Medulla oblongata (tissue), 1 donor: ENCODE measurements around the gene MME.
"Not testable (repeated sequence)": the region's sequence is repeated elsewhere in the genome, so short reads cannot be mapped to it uniquely, and the experiment has no call there.

Experiments used
- DNase-seq: peaks from one replicate; pipeline ENCODE4 v3.0.0-alpha.2; 2015; ENCODE audit errors: extremely low spot score

MME gene

DNA sequence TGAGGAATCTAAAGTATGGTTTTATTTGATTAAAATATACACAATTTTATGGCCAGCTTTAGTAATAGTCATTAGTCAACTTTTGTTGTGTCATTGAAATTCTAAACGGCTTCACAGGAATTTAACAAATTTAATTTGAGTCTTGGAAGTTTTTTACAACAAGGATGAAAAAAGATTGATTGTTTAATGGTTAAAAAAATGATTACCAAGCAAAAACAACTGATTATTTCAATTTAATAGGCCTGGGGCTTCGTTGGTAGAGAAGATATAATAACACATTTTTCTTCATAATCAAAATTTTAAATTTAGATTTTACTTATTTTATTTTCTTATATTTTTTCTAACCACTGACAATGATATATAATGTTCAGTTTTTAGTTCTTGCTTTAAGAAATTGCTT is 4.4 kb downstream of the MME start:
- DNase-seq: no peak

DNA sequence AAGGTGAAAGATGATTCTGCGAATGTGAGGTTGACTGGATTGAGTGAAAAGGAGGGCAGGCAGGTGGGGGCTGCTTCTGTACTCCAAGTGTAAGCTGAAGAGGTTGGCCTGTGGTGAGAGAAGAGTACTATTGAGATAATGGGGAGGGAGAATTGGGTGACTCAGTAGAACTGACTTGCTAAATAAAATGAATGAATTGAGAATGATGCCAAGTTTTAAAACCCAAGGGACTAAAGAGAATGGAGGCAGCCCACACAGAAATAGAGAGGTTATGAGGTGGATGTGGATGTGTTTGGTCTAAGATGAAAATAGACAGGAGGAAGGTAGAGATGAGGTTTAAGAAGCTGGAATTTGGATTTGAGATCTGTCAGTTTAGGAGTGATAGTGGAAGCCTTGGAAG is 5.9 kb downstream of the MME start:
- no peak for DNase-seq

DNA sequence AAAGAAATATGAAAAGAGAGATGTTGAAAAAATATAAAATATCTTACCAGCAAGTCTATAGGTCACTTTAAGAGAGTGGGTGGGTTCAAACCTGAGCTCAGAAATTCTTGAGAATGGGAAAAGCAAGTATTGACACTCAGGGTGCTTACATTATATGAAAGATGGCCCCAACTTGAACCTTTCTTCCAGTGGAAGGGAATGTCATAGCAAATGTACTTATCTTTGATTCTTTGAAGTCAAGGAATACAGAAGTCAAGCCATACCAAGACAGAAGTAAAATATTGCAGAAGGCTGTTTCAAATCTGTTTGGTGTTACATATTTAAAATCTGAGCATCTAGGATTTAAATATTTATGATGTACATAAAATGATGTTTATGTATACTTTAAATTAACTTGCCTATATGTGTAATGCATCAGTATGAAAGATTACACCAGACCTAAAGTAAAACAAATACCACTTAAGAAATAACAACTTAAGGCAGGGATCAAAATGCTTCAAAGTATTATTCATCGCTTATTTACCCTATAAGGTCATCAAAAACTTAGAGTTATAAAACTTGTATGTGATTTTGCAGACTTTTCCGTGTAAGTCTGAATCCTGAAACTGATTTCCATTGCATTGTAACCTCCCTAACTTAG is 8.7 kb downstream of the MME start:
- no peak for DNase-seq

DNA sequence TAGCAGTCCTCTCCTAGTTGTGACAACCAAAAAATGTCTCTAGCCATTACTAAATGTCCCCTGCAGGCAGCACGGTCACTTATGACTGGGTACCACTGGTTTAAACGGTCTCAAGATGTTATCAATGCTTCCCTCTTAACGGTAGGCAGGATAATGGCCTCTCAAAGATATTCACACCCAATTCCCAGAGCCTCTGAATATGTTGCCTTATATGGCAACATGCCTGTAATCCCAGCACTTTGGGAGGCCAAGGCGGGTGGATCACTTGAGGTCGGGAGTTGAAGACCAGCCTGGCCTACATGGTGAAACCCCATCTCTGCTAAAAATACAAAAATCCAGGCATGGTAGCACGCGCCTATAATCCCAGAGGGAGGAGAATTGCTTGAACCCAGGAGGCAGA is 9.4 kb downstream of the MME start:
- DNase-seq: no peak

DNA sequence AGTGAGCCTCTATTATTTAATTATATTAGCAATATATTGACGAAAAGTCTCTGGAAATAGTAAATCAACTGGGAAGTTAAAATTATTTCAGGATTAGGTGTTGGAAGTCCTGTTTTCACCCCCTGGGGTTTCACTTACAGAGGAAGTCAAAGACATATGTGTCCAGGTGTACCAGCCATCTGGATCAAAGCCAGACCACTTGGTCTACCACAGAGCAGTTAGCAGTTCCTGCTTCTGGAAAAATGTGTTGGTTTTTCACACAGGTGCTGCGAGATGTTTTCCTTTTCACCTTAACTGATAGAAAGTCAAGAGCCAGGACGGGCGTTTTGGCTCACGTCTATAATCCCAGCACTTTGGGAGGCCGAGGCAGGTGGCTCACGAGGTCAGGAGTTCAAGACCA is 13.1 kb downstream of the MME start:
- no peak for DNase-seq

DNA sequence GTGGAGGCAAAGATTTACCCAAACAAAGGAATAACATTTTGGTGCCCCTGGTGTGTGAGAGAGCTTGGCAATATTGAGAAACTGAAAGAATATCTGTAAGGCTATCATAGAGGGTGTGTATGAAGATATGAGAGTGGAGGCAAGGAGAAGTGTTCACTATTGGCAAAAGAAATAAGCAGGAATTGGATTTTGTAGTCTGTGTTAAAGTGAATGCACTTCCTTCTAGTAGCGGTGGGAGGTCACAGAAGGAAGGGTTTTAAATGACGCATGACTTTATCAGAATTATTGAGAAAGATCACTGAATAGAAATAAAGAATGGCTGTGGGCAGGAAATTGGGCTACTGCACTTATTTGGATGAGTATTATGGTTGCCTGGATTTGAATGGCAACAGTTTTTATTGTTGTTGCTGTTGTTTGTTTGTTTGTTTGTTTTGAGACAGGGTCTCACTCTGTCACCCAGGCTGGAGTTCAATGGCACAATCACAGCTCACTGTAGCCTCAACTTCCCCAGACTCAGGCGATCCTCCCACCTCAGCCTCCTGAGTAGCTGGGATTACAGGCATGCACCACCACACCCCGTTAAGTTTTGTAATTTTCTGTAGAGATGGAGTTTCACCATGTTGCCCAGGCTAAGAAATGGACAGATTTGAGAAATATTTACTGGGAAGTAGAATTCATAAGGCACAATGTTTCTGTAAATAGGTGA is 16.3 kb downstream of the MME start:
- no peak for DNase-seq

DNA sequence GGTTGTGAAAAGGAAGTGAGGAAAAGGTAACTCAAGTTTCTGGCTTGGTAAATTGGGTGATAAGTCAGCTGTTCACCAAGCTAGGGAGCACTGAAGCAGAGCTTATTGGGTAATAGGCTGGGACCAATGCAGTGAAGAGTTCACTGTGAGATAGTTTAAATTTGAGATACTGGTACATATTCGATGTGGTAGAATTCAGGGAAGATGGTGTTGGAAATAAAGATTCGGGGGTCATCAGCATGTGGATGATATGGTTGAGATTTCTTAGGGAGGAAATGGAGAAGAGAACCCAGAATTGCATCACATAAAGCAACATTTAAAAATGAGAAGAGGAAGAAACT is 16.9 kb downstream of the MME start:
- DNase-seq: no peak

DNA sequence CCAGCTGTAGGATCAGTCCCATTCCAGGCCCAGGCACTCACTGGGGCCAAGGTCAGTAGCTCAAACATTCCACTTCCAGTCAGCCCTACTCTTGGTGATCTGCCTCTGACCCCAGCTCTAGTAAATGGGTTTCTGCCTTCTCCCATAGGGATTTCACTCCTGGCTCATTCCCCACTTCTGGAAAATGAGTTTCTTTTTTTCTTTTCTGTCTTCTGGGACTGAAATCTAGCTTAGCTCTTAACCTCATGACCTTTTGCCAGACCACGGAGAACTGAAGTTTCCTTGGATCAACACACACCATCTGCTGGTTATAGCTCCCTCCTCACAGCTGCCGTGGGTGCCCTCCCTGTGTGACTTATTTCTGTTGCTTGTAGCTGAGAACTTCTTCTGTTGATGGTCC is 21.3 kb downstream of the MME start:
- no peak for DNase-seq

DNA sequence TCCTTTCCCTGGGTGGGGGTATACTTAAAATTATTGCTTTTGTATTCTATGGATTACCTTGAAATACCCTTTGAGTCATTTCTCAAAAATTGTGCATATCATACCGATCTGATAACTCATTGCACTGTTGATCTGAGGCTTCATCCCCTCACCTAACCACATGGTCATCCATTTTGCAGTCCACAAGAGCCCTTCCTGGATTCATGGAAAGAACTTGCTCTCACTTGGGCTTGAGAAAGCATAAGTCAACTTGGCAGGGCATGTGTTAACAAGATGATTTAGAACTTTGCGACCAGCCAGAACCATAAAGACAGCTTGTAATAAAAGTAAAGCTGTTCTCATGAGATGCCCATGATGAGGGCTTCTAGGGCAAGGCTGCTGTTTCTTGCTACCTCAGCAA is 22.2 kb downstream of the MME start:
- no peak for DNase-seq

DNA sequence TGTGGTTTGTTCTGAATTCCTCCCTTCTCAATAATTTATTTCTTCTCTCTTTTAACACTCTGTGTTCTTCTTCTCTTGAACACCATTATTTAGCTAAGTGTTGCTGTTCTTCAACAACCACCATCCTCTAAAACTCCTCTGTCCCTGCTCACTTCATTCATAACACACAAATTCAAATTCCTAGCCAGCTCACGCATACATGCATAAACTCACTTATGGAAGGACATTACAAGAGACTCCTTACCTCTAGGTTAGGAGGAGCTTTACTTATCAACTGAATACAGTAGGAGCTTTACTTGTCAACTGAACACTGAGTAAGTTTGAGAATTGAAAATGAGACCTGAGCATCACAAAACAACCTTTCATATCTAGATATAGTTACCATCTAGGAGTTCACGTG is 23.6 kb downstream of the MME start:
- no peak for DNase-seq

DNA sequence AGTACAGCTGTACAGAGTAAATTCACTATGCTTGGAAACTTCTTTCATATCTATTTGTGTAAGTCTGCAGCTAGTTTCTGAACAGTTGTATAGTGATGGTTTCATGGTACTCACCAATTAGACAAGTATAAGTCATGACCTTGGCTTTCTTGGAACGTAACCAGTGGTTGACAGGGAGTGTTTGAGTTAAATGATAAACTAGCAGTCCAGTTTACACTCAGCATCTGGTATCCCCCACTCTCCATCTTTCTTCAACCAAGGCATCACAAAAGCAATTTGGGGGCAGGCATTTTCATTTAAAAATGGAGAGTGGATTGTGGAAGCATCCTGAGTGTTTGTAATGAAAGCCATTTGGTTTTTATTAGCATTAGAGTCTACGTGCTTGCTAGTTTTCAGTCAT is 26.0 kb downstream of the MME start:
- no peak for DNase-seq

DNA sequence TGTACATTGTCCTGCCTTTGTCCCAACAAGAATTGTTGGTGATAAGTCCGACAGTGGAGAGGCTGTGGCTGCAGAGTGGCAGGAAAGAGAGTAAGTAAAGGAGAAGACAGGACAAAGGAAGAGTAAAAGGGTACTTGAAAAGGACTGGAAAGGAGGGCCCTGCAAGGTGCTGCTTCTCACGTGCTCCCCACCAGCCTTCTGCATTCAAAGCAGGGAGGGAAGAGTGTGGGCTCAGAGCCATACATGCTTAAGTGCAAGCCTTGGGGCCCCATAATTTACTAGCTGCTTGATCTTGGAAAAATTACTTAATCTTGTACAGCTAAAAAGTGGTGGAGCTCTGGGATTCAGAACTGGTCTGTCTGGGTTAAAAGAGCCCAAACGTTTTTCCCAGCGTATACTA is 29.9 kb downstream of the MME start:
- no peak for DNase-seq

DNA sequence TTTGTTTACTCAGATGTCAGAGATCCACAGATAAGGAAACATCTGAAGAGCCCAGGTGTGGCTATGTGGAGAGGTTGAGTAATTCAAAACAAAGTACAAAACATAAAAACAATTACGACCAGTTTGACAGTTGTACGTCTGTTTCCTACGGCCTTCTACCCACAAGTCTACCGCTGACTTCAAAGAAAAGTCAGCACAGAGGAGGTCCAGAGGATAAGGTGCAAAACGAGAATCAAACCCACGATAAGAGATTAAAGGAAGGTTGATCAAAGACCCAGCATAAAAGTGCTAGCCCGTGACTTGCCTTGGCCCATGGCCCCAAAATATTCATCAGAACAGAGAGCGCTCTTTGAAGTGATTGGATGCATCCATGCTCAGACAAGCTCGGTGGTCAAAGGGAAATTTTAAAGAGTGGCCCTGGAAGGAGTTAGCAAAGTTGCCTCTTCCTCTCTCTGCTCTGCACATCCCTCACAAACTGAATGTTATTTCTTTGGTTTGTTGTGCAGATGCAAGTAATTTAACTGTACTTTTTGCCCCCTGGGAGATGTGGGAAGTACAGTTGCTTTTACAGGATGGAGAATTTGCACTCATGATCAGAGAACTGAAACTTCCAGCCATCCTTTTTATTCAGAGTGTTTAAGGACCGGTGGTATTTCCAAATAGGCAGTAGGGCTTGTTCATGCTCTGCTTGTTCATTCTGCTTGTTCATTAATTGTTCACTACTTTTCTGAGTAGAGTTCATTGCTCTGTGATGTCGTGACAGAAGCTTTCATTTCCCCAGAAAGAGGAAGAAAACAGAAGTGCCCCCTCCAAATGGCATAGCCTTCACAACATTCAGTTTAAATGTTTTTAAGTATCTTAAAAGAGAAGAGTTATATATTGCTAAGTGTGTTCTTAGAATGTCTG is 31.1 kb downstream of the MME start:
- DNase-seq: no peak

DNA sequence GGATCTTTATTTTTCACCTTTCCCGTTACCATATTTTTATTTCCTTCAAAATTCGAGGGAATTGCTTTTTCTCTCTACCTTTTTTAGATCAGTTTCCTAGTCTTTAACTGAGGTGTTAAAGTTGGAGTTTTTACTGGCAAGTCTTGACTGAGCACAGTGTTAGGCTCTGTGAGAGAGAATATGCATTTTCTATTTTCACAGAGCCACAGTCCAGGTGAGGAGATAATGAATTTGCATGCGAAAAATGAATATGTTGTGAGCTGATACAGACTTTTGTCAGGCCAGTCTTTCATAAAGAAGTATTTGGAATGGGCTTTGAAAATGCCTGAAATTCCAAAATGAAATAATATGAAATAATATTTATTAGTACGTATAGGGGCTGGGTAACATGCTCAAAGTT is 31.9 kb downstream of the MME start:
- no peak for DNase-seq

DNA sequence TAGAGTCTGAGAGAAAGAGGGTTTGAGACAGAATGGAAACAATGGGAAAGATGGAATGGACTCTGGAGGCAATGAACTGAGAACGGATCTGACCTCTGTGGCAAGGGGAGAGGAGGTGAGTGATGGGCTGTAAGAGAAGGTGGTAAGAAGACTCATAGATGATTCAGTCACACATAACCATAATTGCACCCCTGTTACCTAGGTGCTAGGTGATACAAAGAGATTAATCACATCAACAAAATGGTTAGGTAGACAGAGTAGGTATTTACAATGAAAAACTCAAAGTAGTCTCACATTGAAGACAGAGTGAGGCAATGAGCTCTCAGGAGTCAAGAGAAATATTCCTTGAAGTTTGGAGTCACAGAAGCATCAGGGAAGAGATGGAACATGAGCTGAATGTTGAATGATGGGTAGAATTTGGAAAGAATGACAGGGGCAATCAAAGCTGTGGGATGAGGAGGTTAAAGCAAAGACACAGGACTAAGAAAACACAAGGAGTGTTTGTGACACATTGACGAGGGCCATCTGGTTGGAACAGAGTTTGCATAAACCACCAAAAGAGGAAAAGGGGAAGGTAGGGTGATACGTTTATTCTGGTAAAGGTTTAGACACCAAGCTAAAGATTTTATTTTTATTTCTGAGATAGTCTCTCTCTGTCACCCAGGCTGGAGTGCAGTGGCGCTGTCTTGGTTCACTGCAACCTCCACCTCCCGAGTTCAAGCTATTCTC is 32.7 kb downstream of the MME start:
- no peak for DNase-seq

DNA sequence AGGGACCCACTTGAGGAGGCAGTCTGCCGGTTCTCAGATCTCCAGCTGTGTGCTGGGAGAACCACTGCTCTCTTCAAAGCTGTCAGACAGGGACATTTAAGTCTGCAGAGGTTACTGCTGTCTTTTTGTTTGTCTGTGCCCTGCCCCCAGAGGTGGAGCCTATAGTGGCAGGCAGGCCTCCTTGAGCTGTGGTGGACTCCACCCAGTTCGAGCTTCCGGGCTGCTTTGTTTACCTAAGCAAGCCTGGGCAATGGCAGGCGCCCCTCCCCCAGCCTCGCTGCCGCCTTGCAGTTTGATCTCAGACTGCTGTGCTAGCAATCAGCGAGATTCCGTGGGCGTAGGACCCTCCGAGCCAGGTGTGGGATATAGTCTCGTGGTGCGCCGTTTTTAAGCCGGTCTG is 44.6 kb downstream of the MME start:
- DNase-seq: not testable (repeated sequence)

DNA sequence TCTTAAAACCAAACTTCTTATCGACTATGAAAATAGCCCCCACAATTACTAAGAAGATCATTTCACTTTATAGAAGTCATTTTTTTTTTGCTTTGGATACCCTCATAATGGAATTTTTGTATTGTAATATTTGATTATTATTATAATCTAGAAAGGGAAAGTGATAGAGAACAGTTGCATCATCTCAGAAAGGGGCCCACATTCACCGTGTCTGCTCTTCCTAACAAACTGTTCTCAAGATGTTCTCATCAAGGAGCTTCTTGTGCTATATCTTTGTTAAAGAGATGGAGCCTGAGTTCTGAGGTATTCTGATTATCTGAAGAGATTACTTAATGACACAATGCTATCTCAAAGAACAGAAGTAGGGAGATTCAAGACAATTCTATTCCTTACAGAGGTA is 49.3 kb downstream of the MME start:
- no peak for DNase-seq

DNA sequence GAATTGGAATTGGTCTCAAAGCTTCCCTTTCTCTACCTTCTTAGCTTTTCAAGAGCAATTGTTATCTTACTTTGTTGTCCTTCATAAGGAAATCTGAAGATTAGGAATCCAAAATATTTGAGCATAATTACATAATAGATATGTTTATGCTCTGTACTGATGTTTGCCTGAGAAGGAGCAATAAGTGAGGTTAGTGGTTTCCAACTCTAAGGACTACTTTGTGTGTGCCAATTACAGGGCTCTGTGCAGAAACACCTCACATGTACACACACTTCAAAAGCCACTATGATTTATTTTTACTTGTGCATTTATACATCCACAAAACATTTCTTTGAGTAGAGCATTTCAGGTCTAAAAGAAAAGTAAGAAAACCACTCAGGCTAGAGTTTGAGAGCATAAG is 49.9 kb downstream of the MME start:
- DNase-seq: no peak

DNA sequence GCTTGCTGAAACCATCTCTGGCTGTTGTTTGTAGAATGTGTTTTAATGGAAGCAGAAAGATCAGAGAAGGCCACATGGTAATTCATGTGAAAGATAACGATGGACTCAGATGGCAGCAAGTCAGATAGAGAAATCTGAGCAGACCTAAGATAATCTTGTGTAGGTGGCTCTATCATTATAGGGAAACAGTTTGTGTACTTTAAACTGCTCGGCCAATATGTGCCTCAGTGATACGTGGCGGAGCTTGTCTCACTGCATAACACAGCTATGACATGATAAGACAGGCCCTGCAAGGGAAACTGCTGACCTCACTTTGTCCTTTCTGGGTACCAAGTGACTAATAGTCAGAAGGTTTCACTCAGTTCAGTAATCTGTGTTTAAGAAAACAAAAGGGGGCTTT is 51.0 kb downstream of the MME start:
- no peak for DNase-seq

DNA sequence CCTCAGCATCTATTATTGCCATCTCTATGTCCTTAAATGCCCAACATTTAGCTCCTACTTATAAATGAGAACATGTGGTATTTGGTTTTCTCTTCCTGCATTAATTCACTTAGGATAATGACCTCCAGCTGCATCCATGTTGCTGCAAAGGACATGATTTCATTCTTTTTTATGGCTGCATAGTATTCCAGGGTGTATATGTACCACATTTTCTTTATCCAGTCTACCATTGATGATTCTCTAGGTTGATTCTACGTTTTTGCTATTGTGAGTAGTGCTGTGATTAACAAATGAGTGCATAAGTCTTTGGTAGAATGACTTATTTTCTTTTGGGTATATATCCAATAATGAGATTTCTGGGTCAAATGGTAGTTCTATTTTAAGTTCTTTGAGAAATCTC is 54.2 kb downstream of the MME start:
- DNase-seq: not testable (repeated sequence)

DNA sequence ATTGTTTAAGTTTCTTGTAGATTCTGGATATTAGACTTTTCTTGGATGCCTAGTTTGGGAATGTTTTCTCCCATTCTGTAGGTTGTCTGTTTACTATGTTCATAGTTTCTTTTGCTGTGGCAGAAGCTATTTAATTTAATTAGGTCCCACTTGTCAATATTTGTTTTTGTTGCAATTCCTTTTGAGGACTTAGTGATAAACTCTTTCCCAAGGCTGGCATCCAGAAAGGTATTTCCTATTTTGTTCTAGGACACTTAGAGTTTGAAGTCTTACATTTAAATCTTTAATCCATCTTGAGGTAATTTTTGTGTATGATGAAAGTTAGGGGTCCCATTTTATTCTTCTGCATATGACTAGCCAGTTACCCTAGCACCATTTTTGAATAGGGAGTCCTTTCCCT is 54.9 kb downstream of the MME start:
- no peak for DNase-seq

DNA sequence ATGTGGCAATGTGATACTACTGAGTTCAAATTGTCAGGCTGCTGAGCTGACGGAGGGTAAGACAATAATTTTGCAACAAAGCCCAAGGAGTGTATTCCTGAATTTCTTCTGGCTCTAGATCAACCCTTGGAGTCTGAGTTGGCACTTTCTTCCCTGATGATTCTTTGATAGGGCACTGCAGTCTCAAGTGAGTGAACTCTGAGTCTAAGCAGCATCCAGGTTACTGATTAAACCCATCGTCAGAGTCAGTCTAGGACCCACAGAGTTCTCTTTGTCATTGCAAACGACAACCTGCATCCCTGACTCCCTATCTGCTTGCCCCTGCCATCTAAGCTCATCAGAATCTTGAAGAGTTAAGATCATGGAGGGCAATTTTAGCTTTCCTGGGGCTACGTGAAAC is 58.6 kb downstream of the MME start:
- DNase-seq: no peak
